Kidney (tissue), 14 donors: ENCODE results near the gene LTBP2. TPM values are rescaled to one million over a fixed set of nuclear protein-coding genes. Genes with fewer than 3 reads are reported as not detected.

Experiments used
- DNase-seq, 5 donors: peaks; one replicate each; pipeline ENCODE4 v3.0.0-alpha.2; 2013 to 2020
- FAIRE-seq: peaks from 2 replicates; lab custom pipeline; 2012; peaks lifted over from hg19 to GRCh38; lab: Jason Lieb, UNC
- H3K27ac ChIP-seq, 2 donors: one replicate each; pipeline ENCODE4 v1.7.0; 2013; ENCODE audit warnings: low read depth in 2 of 2, low read length in 2 of 2, inconsistent platforms in 1 of 2
- H3K27me3 ChIP-seq: one replicate; pipeline ENCODE4 v1.7.1; 2013; ENCODE audit warnings: low read length, inconsistent platforms; ENCODE audit not compliant: control insufficient read depth, insufficient read depth
- H3K36me3 ChIP-seq, 3 donors: one replicate each; pipeline versions ENCODE4 v1.7.0 to v1.7.1; 2013; ENCODE audit warnings: low read length in 3 of 3, control low read depth in 1 of 3, inconsistent platforms in 1 of 3; ENCODE audit not compliant: insufficient read depth in 3 of 3, control insufficient read depth in 2 of 3
- H3K4me1 ChIP-seq, 3 donors: one replicate each; pipeline versions ENCODE4 v1.7.0 to v1.7.1; 2013; ENCODE audit warnings: low read length in 3 of 3, inconsistent platforms in 1 of 3, low read depth in 1 of 3; ENCODE audit not compliant: control insufficient read depth in 2 of 3, insufficient read depth in 2 of 3
- H3K4me3 ChIP-seq, 3 donors: one replicate each; pipeline versions ENCODE4 v1.7.0 to v1.8.1; 2013; ENCODE audit warnings: low read length in 3 of 3, control low read depth in 1 of 3, inconsistent platforms in 1 of 3
- H3K9ac ChIP-seq, 3 donors: one replicate each; pipeline versions ENCODE4 v1.7.0 to v1.7.1; 2013; ENCODE audit warnings: low read length in 3 of 3, control low read depth in 1 of 3, inconsistent platforms in 1 of 3
- H3K9me3 ChIP-seq, 3 donors: one replicate each; pipeline versions ENCODE4 v1.7.0 to v1.7.1; 2013; ENCODE audit warnings: low read length in 3 of 3, control low read depth in 1 of 3, inconsistent platforms in 1 of 3; ENCODE audit not compliant: control insufficient read depth in 2 of 3, insufficient read depth in 1 of 3
- intact Hi-C: fragments of 100-400 bp; cut with DNase I; formaldehyde crosslinking; loops from one replicate; pipeline ENCODE4 v1.11.1; 2022
- polyA plus RNA-seq: library from polyadenylated mRNA; stranded (reverse); fragments of 350-450 nt; fragmentation: Illumina TruSeq; extraction: RNeasy Lipid Tissue Mini Kit (QIAGEN cat#74804); gene quantifications from one replicate; pipeline ENCODE4 v1.2.3, GENCODE V29; 2014; ENCODE audit warnings: low read depth, low replicate concordance; ENCODE audit not compliant: insufficient read depth
- total RNA-seq: library from RNA; stranded (reverse); fragmentation: NEBNext Ultra II Directional; extraction: Animal tissue kit (Norgen Biotek cat#: 25700); gene quantifications from one replicate; pipeline ENCODE4 v1.2.1, GENCODE V29; 2021
- TF ChIP-seq, protein P1 (sequence below): IDR thresholded peaks from 3 replicates; pipeline ENCODE4 v1.5.1; 2012; ENCODE audit warnings: mild to moderate bottlenecking, moderate library complexity, borderline replicate concordance; ENCODE audit not compliant: insufficient read depth; ENCODE audit errors: extremely low read depth
- donor health status: control.
- donor health status: control.
- donor health status: control.
- donor health status: control.
- donor health status: control.
- donor health status: DM: yes; HTN: yes; CAD: no.
- donor health status: Normal renal cell carcinoma (clear cell type).

The LTBP2 gene
- total and polyA plus RNA-seq, 2 donors from 2014 or later = 2.9 to 10.4 TPM

- no peak overlapping the region for H3K27ac ChIP-seq
- peaks cover 0 to 21% (median 15%) of the 10 kb centered on the region in 3 donors for H3K4me1 ChIP-seq
- no peak for FAIRE-seq
Measured at GRCh38 chr14:74567646-74568379, 44.2 kb downstream of the LTBP2 start.

DNA sequence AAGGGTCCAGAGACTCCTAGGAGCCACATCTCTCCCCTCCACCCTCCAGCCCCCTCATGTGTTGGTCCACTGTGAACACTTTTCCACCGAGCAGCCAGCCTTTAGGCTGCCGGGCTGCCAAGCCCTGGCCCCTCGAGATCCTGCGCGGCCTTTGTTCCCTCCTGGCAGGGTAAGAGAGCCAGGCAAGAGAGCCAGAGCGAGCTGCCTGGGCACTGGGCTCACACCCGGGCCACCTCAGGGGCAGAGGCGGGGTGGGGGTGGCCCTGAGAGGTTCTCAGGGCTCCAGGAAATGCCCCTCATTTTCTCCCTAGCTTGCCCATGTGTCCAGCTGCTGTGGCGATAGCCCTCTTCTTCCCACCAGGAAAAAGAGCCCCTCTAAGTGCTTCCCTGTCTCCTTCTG is 44.8 kb downstream of the LTBP2 start:
- TF ChIP-seq, protein P1, sequence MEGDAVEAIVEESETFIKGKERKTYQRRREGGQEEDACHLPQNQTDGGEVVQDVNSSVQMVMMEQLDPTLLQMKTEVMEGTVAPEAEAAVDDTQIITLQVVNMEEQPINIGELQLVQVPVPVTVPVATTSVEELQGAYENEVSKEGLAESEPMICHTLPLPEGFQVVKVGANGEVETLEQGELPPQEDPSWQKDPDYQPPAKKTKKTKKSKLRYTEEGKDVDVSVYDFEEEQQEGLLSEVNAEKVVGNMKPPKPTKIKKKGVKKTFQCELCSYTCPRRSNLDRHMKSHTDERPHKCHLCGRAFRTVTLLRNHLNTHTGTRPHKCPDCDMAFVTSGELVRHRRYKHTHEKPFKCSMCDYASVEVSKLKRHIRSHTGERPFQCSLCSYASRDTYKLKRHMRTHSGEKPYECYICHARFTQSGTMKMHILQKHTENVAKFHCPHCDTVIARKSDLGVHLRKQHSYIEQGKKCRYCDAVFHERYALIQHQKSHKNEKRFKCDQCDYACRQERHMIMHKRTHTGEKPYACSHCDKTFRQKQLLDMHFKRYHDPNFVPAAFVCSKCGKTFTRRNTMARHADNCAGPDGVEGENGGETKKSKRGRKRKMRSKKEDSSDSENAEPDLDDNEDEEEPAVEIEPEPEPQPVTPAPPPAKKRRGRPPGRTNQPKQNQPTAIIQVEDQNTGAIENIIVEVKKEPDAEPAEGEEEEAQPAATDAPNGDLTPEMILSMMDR = no peak
- no peak overlapping the region for H3K4me3 ChIP-seq
- no peaks in the 10 kb centered on the region for H3K27me3 ChIP-seq
- H3K27ac ChIP-seq = no peak overlapping the region
- DNase-seq (no peak), FAIRE-seq (no peak)
- no peak overlapping the region for H3K9ac ChIP-seq
- intact Hi-C loops = no loop called here
- H3K9me3 ChIP-seq = no peaks in the 10 kb centered on the region
- peaks cover 0 to 21% (median 15%) of the 10 kb centered on the region in 3 donors for H3K4me1 ChIP-seq
- no peaks in the 10 kb centered on the region for H3K36me3 ChIP-seq

More at GRCh38 chr14:74567646-74568379, 44.2 kb downstream of the LTBP2 start:
- intact Hi-C loops = no loop called here
- Histone ChIP-seq H3K27me3 (no peaks in the 10 kb centered on the region), H3K36me3 (no peaks in the 10 kb centered on the region), H3K9ac (no peak overlapping the region), H3K4me3 (no peak overlapping the region), H3K9me3 (no peaks in the 10 kb centered on the region)
- no peak for DNase-seq
- TF ChIP-seq, protein P1 = no peak

- no peaks in the 10 kb centered on the region for H3K36me3 ChIP-seq
- intact Hi-C loops = no loop called here
- no peaks in the 10 kb centered on the region for H3K27me3 ChIP-seq
- no peak overlapping the region for H3K27ac ChIP-seq
- no peak for FAIRE-seq
- DNase-seq = no peak
- peaks cover 0 to 18% (median 15%) of the 10 kb centered on the region in 3 donors for H3K4me1 ChIP-seq
- no peak overlapping the region for H3K9ac ChIP-seq
- no peak overlapping the region for H3K4me3 ChIP-seq
- TF ChIP-seq, protein P1 = no peak
- no peaks in the 10 kb centered on the region for H3K9me3 ChIP-seq
Measured at GRCh38 chr14:74566174-74567141, 45.6 kb downstream of the LTBP2 start.
